GF-D8 (cell line): Measurements from ENCODE around the gene MID2.
"Not testable (repeated sequence)": the region's sequence is repeated elsewhere in the genome, so short reads cannot be mapped to it uniquely, and the experiment has no call there.

Experiments
- DNase-seq: peaks from one replicate; lab custom pipeline; 2025; lab: John Stamatoyannopoulos, UW

The MID2 gene

GRCh38 chrX:107955337-107955736 lies 129.7 kb downstream of the MID2 start:
- DNase-seq = not testable (repeated sequence)

GRCh38 chrX:107968623-107969022 lies 143.0 kb downstream of the MID2 start:
- DNase-seq = no peak

- DNase-seq = no peak
These were observed 144.4 kb downstream of the MID2 start for GRCh38 chrX:107970073-107970472.

GRCh38 chrX:107971636-107972035 lies 146.0 kb downstream of the MID2 start:
- DNase-seq = no peak
